Activated naive CD4-positive, alpha-beta T cell treated with anti-CD3 and anti-CD28 coated beads, Interleukin-2, amount 50 U/mL, for 24 hours (primary cell): Measurements from ENCODE around the gene SNX30.
A peak's percentile ranks its signal among the peaks of the same experiment; 100 is the strongest.
"Not testable (repeated sequence)": the region's sequence is repeated elsewhere in the genome, so short reads cannot be mapped to it uniquely, and the experiment has no call there.

Source experiments
- H3K27ac Mint-ChIP-seq: one replicate; pipeline ENCODE4 v1.8.0; 2021; ENCODE audit warnings: mild to moderate bottlenecking, mixed read lengths
- H3K27me3 Mint-ChIP-seq: one replicate; pipeline ENCODE4 v1.8.0; 2021; ENCODE audit warnings: mixed read lengths
- H3K36me3 Mint-ChIP-seq: one replicate; pipeline ENCODE4 v1.8.0; 2021; ENCODE audit warnings: mixed read lengths
- H3K4me1 Mint-ChIP-seq: one replicate; pipeline ENCODE4 v1.8.0; 2021; ENCODE audit warnings: mixed read lengths
- H3K4me3 Mint-ChIP-seq: one replicate; pipeline ENCODE4 v1.8.0; 2021; ENCODE audit warnings: mild to moderate bottlenecking, mixed read lengths
- H3K9me3 Mint-ChIP-seq: one replicate; pipeline ENCODE4 v1.8.0; 2021; ENCODE audit warnings: mixed read lengths

Gene SNX30, protein sequence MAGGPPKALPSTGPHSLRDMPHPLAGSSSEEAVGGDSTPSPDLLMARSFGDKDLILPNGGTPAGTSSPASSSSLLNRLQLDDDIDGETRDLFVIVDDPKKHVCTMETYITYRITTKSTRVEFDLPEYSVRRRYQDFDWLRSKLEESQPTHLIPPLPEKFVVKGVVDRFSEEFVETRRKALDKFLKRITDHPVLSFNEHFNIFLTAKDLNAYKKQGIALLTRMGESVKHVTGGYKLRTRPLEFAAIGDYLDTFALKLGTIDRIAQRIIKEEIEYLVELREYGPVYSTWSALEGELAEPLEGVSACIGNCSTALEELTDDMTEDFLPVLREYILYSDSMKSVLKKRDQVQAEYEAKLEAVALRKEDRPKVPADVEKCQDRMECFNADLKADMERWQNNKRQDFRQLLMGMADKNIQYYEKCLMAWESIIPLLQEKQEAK

DNA sequence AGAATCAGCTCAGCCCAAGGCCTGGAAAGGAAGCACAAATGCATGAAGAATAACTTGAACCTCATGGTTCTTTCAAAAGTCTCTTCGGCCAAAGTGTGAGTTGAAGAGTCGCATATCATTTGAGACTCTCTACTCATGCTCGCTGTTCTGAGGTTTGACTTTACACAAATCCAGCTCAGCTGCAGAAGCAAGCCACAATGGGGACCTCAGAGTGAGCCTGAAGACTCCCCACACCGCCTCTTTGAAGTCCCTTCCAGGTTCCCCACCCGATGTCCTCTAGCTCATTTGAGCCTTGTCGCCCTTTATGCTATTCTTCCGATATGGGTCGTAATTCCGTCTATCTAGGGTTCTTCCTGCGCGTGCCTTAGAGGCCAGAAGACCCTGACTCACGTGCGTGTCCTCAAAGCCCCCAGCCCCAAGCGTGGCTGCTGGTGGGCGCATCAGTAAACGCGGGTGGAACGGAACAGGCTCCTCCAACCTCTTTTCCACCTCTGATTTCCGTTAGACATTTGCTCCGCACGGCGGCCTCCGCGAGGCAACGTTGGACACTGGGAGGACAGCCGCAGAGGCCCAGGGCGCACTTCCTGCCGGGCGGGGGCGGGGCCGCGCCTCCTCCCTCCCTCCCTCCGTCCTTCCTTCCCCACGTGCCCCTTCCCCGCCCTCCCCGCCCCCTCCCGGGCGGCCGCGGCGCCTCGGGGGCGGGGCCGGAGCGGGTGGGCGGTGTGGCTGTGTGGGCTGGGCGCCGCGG is at the start of gene SNX30:
Gene SNX30, plus strand, starts transcription at position 745 of the 748 bp plus-strand sequence. CDS start 242 bp downstream, outside the sequence.
- Mint-ChIP-seq H3K9me3 (no peaks in the 10 kb centered on the region), H3K4me3 (peak within 1 kb of the TSS; percentile 89), H3K27me3 (no peaks in the 10 kb centered on the region), H3K4me1 (peaks cover 53% of the 10 kb centered on the region), H3K27ac (peak within 1 kb of the TSS; percentile 82), H3K36me3 (no peaks in the 10 kb centered on the region)

DNA sequence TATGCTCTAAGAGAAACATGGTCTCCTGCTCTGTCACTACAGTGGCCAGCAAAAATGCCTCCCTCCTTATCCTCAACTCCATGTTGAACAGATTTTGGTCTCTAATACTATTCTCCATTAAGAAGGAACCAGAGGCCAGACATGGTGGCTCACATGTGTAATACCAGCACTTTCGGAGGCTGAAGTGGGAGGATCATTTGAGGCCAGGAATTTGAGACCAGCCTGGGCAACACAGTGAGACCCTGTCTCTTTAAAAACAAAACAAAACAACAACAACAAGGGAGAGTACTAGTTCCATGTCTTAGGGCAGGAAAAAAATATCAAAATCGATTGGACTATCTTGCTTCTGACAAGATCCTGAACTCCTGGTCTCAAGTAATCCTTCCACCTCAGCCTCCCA is 47.3 kb upstream of the SNX30 start:
- H3K9me3 Mint-ChIP-seq = no peaks in the 10 kb centered on the region
- no peaks in the 10 kb centered on the region for H3K27me3 Mint-ChIP-seq
- no peak overlapping the region for H3K27ac Mint-ChIP-seq
- peaks cover 11% of the 10 kb centered on the region for H3K36me3 Mint-ChIP-seq
- H3K4me3 Mint-ChIP-seq = no peak overlapping the region
- peaks cover 38% of the 10 kb centered on the region for H3K4me1 Mint-ChIP-seq

DNA sequence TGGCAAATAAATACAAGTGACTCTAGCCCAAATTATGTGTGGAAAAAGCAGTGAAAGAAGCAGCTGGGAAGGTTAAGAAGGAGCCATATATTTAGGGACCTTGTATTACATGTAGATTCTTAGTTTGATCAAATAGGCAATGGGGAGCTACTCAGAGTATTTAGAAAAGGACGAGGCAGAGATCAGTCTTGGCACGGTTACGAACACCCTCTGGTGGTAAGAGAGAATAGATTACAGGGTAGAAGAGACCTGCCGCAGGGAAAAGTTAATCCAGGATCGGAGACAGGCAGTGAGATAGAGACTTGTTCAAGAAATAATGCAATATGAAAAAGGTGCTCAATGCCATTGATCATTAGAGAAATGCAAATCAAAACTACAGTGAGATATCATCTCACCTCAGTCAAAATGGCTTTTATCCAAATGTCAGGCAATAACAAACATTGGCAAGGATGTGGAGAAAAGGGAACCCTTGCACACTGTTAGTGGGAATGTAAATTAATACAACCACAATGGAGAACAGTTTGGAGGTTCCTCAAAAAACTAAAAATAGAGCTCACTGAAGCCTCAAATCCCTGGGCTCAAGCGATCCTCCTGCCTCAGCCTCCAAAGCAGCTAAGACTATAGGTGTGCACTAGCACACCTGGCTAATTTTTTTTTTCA is 44.7 kb upstream of the SNX30 start:
- no peaks in the 10 kb centered on the region for H3K9me3 Mint-ChIP-seq
- H3K36me3 Mint-ChIP-seq = peaks cover 8% of the 10 kb centered on the region
- H3K4me3 Mint-ChIP-seq = no peak overlapping the region
- no peak overlapping the region for H3K27ac Mint-ChIP-seq
- peaks cover 49% of the 10 kb centered on the region for H3K4me1 Mint-ChIP-seq
- no peaks in the 10 kb centered on the region for H3K27me3 Mint-ChIP-seq

DNA sequence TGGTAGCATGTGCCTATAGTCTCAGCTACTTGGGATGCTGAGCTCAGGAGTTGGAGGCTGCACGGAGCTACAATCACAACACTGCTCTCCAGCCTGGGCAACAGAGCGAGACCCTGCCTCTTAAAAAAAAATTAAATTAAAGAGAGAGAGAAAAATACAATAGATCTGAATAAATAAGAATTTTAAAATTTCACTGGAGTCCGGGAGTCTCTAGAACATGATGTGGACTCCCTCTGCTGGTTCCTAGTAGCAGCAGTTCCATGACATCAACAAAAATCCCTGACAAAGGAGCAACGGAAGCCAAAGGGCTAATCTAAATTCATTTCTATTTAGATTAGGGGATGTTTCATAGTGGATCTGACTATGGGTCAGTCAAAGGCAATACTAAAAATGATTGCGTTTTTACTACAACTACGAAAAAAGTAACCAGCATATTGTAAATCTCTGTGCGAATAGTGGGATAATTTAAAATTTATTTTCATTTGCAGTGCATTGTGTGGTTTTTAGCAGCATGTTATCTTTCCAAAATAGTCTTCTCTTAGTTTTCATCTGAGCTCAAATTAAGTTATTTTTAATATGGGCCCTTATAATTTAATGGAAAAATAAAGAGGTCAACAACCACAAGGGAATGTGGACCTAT is 39.4 kb upstream of the SNX30 start:
- no peak overlapping the region for H3K4me3 Mint-ChIP-seq
- H3K36me3 Mint-ChIP-seq = peaks cover 22% of the 10 kb centered on the region
- H3K9me3 Mint-ChIP-seq = no peaks in the 10 kb centered on the region
- peaks cover 63% of the 10 kb centered on the region for H3K4me1 Mint-ChIP-seq
- H3K27me3 Mint-ChIP-seq = no peaks in the 10 kb centered on the region
- H3K27ac Mint-ChIP-seq = no peak overlapping the region

DNA sequence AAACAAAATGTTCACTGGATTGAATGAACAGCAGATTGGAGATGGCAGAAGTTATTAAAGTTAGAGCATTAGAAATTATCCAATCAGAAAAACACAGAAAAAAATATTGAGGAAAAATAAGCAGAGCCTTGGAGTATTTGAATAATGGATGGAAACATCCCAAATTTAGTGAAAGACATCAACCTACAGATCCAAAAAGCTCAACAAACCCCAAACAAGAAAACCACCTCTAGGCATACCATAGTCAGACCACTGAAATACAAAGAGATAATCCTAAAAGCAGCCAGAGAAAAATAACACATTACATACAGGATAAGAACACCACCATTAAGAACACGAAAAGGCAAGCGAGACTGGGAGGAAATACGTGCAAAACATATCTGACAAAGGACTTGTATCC is 37.9 kb upstream of the SNX30 start:
- Mint-ChIP-seq H3K4me1 (peaks cover 64% of the 10 kb centered on the region), H3K27ac (no peak overlapping the region), H3K4me3 (no peak overlapping the region), H3K36me3 (peaks cover 20% of the 10 kb centered on the region), H3K9me3 (no peaks in the 10 kb centered on the region), H3K27me3 (no peaks in the 10 kb centered on the region)

DNA sequence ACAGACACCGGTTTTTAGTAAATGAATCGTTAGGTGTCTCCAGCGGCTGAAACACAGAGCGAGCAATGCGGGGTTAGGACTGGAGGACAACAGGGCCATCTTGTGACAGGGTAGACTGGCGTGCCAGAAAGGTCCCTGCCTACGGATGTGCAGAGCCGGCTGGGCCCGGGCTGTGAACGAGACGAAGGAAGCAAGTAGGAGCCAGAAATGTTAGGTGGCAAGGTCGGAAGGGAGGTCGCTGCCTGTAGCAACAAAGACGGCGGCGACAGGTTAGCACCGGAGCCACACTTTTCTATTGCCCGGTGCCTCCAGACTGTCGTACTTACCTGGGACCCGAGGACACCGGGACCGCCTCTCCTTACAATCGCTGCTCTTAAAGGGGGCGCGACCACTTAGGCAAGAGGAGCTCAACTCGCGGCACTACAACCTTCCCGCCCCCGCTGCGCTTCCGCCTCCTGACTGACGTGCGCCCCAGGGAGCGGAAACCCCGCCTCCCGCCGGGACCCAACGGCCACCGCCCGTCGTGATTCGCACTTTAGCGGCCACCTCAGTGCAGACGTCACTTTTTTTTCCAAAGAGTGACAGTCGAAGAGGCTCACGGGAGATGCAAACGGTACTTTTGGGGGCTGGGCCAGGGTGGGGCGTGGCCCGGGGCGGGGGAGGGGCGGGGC is 32.8 kb upstream of the SNX30 start, which contains the start of gene INIP:
Gene INIP, minus strand, starts transcription at position 457 of the 671 bp plus-strand sequence. CDS start 1,632 bp downstream, outside the sequence.
- peak within 1 kb of the TSS; percentile 99 for H3K27ac Mint-ChIP-seq
- peaks cover 21% of the 10 kb centered on the region for H3K4me1 Mint-ChIP-seq
- H3K27me3 Mint-ChIP-seq = no peaks in the 10 kb centered on the region
- peaks cover 8% of the 10 kb centered on the region for H3K36me3 Mint-ChIP-seq
- H3K4me3 Mint-ChIP-seq = peak within 1 kb of the TSS; percentile 97
- no peaks in the 10 kb centered on the region for H3K9me3 Mint-ChIP-seq

DNA sequence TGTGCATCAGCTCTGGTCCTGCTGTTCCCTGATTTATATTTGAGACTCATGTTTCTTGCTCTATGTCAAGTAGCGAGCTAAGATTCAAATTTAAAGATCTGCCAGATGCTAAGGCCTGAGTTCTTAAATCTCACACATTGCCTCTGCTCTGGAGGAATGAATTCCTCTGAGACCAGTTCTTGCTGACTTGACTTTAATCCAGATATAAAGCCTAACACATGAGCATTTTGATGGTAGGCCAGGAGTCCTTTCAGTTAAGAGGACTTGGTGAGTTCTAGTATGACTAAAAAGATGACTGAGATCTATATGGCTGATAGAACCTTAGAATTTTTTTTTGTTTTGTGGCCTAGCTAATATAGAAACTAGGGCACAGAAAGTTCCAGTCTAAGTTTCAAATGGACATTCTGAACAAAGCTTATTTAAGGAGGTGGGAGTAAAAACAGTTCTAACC is 31.3 kb upstream of the SNX30 start:
- Mint-ChIP-seq H3K9me3 (no peaks in the 10 kb centered on the region), H3K4me3 (no peak overlapping the region), H3K36me3 (peaks cover 1% of the 10 kb centered on the region), H3K4me1 (peaks cover 10% of the 10 kb centered on the region), H3K27ac (no peak overlapping the region), H3K27me3 (no peaks in the 10 kb centered on the region)

DNA sequence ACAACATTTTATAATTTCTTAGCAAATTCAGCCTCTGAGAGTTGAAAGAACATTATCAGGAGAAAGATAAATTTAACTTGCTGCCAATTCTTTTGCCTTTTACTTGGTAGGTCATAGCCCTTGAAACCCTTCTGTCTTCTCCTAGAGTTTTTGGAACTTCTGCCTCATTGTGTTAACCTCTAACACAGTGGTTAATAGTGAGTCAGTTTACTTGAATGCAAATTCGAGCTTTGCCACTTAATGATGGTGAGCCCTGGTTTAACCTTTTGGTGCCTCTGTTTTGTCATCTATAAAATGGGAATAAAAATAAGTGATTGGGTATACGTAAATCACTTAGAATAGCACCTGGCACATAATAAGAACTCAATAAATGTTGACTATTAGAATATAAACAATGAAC is 30.9 kb upstream of the SNX30 start:
- Mint-ChIP-seq H3K9me3 (no peaks in the 10 kb centered on the region), H3K27me3 (no peaks in the 10 kb centered on the region), H3K36me3 (no peaks in the 10 kb centered on the region), H3K27ac (no peak overlapping the region), H3K4me3 (no peak overlapping the region), H3K4me1 (peaks cover 7% of the 10 kb centered on the region)

DNA sequence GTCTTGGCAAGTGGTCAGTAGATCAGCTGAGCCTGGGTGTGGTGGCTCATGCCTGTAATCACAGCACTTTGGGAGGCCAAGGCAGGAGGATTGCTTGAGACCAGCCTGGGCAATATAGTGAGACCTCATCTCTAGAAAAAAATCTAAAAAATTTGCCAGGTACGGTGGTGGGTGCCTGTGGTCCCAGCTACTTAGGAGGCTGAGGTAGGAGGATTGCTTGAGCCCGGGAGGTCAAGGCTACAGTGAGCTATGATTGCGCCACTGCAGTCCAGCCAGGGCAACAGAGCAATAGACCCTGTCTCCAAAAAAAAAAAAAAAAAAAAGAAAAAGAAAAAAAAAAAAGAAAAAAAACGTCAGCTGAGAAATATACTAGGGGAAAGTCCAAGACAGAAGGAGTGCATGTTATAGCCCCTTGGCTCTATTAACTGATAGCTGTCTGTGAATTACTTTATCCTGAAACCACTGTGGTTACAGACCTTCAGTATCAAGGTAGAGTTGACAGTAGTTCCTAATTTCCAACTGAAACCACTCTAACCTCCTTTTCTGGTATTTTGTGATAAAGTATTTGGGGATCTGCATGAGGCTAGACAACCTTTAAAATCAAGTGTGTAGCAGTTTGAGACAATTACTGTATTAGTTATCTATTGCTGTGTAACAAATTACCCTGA is 30.3 kb upstream of the SNX30 start:
- Mint-ChIP-seq H3K9me3 (no peaks in the 10 kb centered on the region), H3K27me3 (no peaks in the 10 kb centered on the region), H3K4me3 (no peak overlapping the region), H3K4me1 (peaks cover 7% of the 10 kb centered on the region), H3K27ac (no peak overlapping the region), H3K36me3 (no peaks in the 10 kb centered on the region)

DNA sequence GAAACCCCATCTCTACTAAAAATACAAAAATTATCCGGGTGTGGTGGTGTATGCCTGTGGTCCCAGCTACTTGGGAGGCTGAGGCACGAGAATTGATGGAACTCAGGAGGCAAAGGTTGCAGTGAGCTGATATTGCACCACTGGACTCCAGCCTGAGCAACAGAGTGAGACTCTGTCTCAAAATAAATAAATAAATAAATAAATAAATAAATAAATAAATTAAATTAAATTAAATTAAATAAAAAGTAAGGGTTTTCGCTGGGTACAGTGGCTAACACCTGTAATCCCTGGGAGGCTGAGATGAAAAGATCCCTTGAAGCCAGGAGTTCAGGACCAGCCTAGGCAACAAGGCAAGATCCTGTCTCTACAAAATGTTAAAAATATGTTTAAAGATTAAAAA is 27.8 kb upstream of the SNX30 start:
- H3K9me3 Mint-ChIP-seq, H3K4me3 Mint-ChIP-seq, H3K4me1 Mint-ChIP-seq, H3K27ac Mint-ChIP-seq, H3K27me3 Mint-ChIP-seq, H3K36me3 Mint-ChIP-seq: not testable (repeated sequence)

DNA sequence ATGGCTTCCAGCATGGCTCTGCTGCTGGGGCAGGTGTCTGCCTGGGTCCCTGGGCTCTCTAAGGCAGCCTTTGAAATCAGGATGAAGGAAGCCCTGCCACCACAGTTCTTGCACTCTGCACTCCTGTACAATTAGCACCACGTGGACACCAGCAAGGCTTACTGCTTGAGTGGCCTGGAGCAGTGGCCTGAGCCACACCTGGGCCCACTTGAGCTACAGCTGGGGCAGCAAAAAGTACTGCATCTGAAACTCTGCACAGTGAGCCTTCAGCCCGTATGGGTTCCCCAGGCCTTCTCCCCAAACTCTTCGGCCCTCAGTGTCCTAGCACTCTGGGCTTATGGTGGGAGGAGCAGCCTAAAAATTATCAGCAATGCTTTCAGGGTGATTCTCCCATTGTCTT is 24.6 kb upstream of the SNX30 start:
- Mint-ChIP-seq H3K4me3 (no peak overlapping the region), H3K27ac (no peak overlapping the region), H3K27me3 (no peaks in the 10 kb centered on the region), H3K36me3 (no peaks in the 10 kb centered on the region), H3K4me1 (no peaks in the 10 kb centered on the region), H3K9me3 (no peaks in the 10 kb centered on the region)

DNA sequence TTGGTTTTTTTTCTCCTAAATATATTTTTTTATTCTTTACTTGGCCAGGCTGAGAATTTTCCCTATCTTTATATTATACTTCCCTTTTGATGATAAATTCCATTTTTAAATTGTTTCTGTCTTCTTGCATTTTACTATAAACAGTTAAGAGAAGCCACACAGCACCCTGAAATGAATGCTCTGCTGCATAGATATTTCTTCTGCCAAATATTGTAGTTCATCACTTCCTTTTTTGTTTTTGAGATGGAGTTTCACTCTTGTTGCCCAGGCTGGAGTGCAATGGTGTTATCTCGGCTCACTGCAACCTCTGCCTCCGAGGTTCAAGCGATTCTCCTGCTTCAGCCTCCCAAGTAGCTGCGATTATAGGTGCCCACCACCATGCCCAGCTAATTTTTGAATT is 24.1 kb upstream of the SNX30 start:
- Mint-ChIP-seq H3K9me3 (no peaks in the 10 kb centered on the region), H3K27ac (no peak overlapping the region), H3K27me3 (no peaks in the 10 kb centered on the region), H3K4me3 (no peak overlapping the region), H3K36me3 (no peaks in the 10 kb centered on the region), H3K4me1 (no peaks in the 10 kb centered on the region)

DNA sequence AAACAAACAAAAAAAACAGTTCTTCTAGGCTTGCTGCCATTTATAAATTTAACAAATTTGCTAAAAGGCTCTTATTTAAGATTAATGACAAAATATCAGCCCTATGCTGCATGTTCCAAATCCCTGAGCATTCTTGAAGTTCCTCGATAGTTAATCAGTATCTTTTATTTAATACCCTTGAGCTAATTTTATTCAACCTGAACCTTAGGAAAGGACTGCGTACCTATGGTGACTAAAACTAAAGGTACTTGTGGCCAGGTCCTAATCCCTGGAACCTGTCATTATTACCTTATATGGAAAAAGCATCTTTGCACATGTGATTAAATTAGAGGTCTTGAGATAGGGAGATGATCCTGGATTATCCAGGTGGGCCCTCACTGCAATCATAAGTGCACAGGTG is 22.2 kb upstream of the SNX30 start:
- Mint-ChIP-seq H3K36me3 (no peaks in the 10 kb centered on the region), H3K9me3 (no peaks in the 10 kb centered on the region), H3K27ac (no peak overlapping the region), H3K27me3 (no peaks in the 10 kb centered on the region), H3K4me1 (no peaks in the 10 kb centered on the region), H3K4me3 (no peak overlapping the region)

DNA sequence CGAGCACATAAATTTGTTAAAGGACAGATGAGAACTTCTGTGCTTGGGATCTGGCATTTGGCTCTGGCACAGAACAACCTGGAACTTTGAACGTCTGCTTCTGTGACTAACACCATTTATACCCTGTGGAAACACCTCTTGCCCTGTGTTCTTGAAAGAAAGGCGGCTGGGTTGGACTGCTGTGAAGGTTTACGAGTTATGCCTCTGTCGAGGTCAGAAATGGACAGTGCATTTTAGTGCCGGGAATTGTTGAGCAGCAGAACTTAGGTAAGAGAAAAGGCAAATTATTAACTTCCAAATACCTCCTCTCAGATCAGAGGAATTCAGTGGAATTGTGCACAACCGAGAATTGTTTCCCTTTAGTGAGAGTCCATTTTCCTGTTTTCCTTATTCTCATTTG is 18.6 kb upstream of the SNX30 start:
- Mint-ChIP-seq H3K9me3 (no peaks in the 10 kb centered on the region), H3K27me3 (no peaks in the 10 kb centered on the region), H3K36me3 (no peaks in the 10 kb centered on the region), H3K4me1 (peaks cover 4% of the 10 kb centered on the region), H3K27ac (no peak overlapping the region), H3K4me3 (no peak overlapping the region)
